HUES64 (cell line): ENCODE data around the gene GPR146. TPM values are rescaled to one million over a fixed set of nuclear protein-coding genes. Genes with fewer than 3 reads are reported as not detected.
"Not testable (repeated sequence)": the region's sequence is repeated elsewhere in the genome, so short reads cannot be mapped to it uniquely, and the experiment has no call there.

Experiments used
- H3K27ac ChIP-seq: 2 replicates; pipeline ENCODE4 v1.7.0; 2013; ENCODE audit warnings: low read depth, low read length, inconsistent platforms
- H3K27me3 ChIP-seq: 2 replicates; pipeline ENCODE4 v1.6.1; 2013; ENCODE audit warnings: mild to moderate bottlenecking, low read length; ENCODE audit not compliant: insufficient read depth
- H3K36me3 ChIP-seq: 2 replicates; pipeline ENCODE4 v1.6.1; 2013; ENCODE audit warnings: mild to moderate bottlenecking, low read length; ENCODE audit not compliant: insufficient read depth
- H3K4me1 ChIP-seq: 2 replicates; pipeline ENCODE4 v1.6.1; 2013; ENCODE audit warnings: mild to moderate bottlenecking, low read length, moderate library complexity; ENCODE audit not compliant: insufficient read depth
- H3K4me3 ChIP-seq: 2 replicates; pipeline ENCODE4 v1.5.1; 2013; ENCODE audit warnings: mild to moderate bottlenecking, low read length, moderate library complexity
- H3K9ac ChIP-seq: 2 replicates; pipeline ENCODE4 v1.6.1; 2013; ENCODE audit warnings: mild to moderate bottlenecking, low read depth, low read length
- H3K9me3 ChIP-seq: 2 replicates; pipeline ENCODE4 v1.6.1; 2013; ENCODE audit warnings: low read depth, low read length; ENCODE audit not compliant: insufficient read depth
- WGBS: fragments of 150-250, 120-280 bp; methylation state at CpG from one replicate; pipeline ENCODE4 v1.1.7; 2013; ENCODE audit warnings: missing lambda C conversion rate; 5-methylcytosine and 5-hydroxymethylcytosine counted together
- polyA plus RNA-seq, 2 experiments: library from polyadenylated mRNA; stranded (reverse); fragments of 50-300 nt; gene quantifications; one replicate each; pipeline ENCODE4 v1.2.3, GENCODE V29; 2013

GPR146 gene, protein sequence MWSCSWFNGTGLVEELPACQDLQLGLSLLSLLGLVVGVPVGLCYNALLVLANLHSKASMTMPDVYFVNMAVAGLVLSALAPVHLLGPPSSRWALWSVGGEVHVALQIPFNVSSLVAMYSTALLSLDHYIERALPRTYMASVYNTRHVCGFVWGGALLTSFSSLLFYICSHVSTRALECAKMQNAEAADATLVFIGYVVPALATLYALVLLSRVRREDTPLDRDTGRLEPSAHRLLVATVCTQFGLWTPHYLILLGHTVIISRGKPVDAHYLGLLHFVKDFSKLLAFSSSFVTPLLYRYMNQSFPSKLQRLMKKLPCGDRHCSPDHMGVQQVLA
- polyA plus RNA-seq (2013, experiment 1 of 2) = 0.60 TPM
- polyA plus RNA-seq (2013, experiment 2 of 2) = 1.3 TPM

DNA sequence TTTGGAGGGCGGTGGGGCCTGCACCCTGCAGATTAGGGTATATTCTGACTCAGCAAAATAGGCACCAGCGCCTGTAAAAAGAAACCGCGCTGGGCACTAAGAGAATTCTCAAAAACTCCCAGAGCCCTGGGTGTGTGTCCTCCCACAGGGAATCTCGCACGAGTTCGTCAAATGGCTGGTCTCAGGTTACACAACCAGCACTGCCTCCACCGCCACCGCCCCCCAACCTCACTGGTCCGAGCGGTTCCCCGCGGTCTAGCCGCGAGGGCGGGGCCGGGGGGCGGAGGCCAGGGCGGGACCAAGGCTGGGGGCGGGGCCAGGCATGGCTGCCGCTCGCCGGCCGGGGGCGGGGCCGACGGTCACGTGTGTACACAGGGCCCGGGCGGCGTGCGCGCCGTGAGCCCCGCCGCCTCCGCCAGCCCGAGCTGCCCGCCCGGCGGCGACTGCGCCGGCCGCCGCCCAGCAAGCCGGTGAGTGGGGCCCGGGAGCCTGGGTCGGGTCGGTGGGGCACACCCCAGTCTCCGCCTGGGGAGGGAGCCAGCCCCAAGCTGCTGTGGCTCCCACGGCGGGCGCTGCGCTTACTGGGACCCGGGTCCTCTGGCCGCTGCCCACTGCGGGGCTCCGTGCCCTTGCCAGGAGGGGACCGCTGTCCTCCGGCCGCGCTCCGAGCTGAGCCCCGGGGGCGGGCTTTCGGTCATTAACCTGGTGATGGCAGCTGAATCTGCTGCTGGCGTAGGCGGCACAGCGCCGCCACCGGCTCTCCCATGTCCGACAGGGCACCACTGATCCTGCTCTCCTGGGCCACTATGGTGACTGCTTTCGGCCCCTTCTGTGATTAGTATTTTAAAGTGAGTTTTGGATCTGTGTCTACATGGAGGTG, at the start of gene GPR146:
Gene GPR146 (plus strand): TSS at position 358 of the 880 bp plus-strand sequence. CDS start 12,970 bp downstream, outside the sequence.
- Histone ChIP-seq H3K36me3 (no peaks in the 10 kb centered on the region), H3K4me3 (peak within 1 kb of the TSS; percentile 72), H3K9me3 (no peaks in the 10 kb centered on the region), H3K27me3 (no peaks in the 10 kb centered on the region), H3K27ac (peak within 1 kb of the TSS; percentile 91), H3K4me1 (peaks cover 17% of the 10 kb centered on the region), H3K9ac (peak within 1 kb of the TSS; percentile 80)
- WGBS = 2% methylated on average over 74 of the region's 74 CpGs

GRCh38 chr7:994592-995308, 49.6 kb upstream of the GPR146 start:
- WGBS = 85% methylated on average over 28 of the region's 28 CpGs

GRCh38 chr7:995571-995970, 48.8 kb upstream of the GPR146 start:
- Histone ChIP-seq H3K9me3 (no peaks in the 10 kb centered on the region), H3K4me1 (no peaks in the 10 kb centered on the region), H3K27ac (no peak overlapping the region), H3K4me3 (no peak overlapping the region), H3K36me3 (peaks cover 2% of the 10 kb centered on the region; the same call in 1 of the 2 replicates), H3K27me3 (no peaks in the 10 kb centered on the region), H3K9ac (no peak overlapping the region)
- WGBS = 92% methylated on average over 14 of the region's 14 CpGs

More at GRCh38 chr7:994592-995308, 49.6 kb upstream of the GPR146 start:
- H3K4me1 ChIP-seq = no peaks in the 10 kb centered on the region
- no peaks in the 10 kb centered on the region for H3K9me3 ChIP-seq
- no peak overlapping the region for H3K4me3 ChIP-seq
- no peak overlapping the region for H3K27ac ChIP-seq
- H3K36me3 ChIP-seq = peaks cover under 1% of the 10 kb centered on the region; the same call in 1 of the 2 replicates
- H3K27me3 ChIP-seq = no peaks in the 10 kb centered on the region
- no peak overlapping the region for H3K9ac ChIP-seq

- peaks cover 2% of the 10 kb centered on the region; the same call in 1 of the 2 replicates for H3K36me3 ChIP-seq
- no peaks in the 10 kb centered on the region for H3K27me3 ChIP-seq
- H3K9ac ChIP-seq = no peak overlapping the region
- H3K4me3 ChIP-seq = no peak overlapping the region
- 94% methylated on average over 38 of the region's 38 CpGs for WGBS
- no peaks in the 10 kb centered on the region for H3K9me3 ChIP-seq
- H3K27ac ChIP-seq = no peak overlapping the region
- H3K4me1 ChIP-seq = no peaks in the 10 kb centered on the region
Measured at GRCh38 chr7:996079-996872, 48.1 kb upstream of the GPR146 start.

GRCh38 chr7:997404-998395, 46.6 kb upstream of the GPR146 start:
- Histone ChIP-seq H3K9me3 (no peaks in the 10 kb centered on the region), H3K4me3 (no peak overlapping the region), H3K4me1 (no peaks in the 10 kb centered on the region), H3K27ac (no peak overlapping the region), H3K9ac (no peak overlapping the region; the same call in 1 of the 2 replicates), H3K36me3 (peaks cover 2% of the 10 kb centered on the region; the same call in 1 of the 2 replicates), H3K27me3 (no peaks in the 10 kb centered on the region)
- WGBS = 83% methylated on average over 45 of the region's 45 CpGs

DNA sequence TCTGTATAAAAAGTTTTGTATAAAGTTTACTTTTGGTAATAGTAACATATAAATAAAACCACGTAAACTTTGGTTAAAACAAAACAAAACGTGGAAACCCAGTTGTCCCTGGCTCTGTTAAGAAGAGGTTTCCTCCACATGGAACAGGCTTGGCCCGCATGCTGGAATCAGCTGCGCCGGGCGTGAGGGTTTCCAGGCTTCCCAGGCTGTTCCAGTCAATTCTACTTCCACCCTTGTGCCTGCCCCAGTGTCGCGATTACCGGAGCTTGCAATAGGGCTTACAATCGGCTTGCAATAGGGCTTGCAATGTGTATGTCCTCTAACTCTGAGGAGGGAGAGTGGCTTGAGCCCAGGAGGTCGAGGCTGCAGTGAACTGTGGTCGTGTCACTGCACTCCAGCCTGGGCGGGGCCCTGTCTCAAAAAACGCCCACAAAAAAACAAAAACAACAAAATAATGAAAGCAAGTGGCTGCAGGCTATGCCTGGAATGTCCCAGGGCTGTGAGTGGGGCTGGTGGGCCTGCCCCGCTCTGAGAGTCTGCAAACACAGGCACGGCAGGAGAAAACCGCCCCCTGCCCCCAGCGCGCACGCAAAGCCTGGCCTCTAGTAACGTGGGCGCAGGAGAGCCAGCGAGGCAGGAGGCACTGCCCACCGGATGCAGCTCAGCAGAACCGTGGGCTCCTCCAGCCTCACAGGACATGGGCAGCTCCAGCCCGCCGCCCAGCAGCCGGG, 45.0 kb upstream of the GPR146 start:
- H3K27ac ChIP-seq = peak overlapping the region; percentile 13; the same call in 1 of the 2 replicates
- no peaks in the 10 kb centered on the region for H3K9me3 ChIP-seq
- WGBS = 89% methylated on average over 27 of the region's 28 CpGs
- no peaks in the 10 kb centered on the region for H3K27me3 ChIP-seq
- no peaks in the 10 kb centered on the region for H3K4me1 ChIP-seq
- peaks cover 2% of the 10 kb centered on the region; the same call in 1 of the 2 replicates for H3K36me3 ChIP-seq
- H3K9ac ChIP-seq = no peak overlapping the region
- no peak overlapping the region for H3K4me3 ChIP-seq

DNA sequence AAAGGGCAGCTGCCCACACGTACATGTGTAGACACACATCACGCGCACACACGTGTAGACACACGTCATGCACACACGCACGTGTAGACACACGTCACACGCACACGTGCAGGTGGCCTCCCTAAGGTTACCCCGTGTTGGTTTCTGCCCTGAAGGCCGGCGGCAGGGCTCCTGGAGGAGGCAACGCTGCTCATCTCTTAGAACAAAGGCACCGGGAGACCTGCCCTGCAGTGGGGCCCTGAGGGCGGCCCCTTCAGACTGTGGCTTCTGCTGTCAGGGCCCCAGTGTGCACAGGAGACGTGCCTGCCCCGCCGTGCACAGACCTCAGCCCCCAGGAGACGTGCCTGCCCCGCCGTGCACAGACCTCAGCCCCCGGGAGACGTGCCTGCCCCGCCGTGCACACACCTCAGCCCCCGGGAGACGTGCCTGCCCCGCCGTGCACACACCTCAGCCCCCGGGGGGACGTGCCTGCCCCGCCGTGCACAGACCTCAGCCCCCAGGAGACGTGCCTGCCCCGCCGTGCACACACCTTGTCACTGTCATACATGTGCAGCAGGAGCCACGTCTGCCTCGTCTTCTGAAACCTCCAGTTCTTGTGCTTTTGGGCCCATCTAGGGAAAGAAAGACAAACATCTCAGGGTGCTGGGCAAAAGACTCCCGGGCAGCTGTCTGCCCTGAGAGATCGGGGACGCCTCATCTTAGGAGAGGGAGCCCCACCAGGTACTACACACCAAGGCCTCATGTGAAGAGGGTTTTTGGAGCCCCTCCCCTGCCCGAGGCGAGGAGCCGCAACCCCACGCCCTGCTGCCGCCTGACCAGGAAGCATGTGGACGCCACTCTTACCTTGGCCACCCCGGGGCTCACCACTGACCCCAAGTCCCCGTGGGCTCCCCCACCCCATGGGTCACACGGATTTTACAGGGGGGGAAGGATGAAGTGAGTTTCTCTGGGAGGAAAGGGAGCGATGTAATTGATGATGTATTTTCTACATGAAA, 44.1 kb upstream of the GPR146 start:
- H3K4me1 ChIP-seq = no peaks in the 10 kb centered on the region
- H3K9ac ChIP-seq = no peak overlapping the region
- peak overlapping the region; percentile 13; the same call in 1 of the 2 replicates for H3K27ac ChIP-seq
- whole genome bisulfite sequencing = 91% methylated on average over 52 of the region's 52 CpGs
- H3K4me3 ChIP-seq = no peak overlapping the region
- H3K9me3 ChIP-seq = no peaks in the 10 kb centered on the region
- H3K27me3 ChIP-seq = no peaks in the 10 kb centered on the region
- H3K36me3 ChIP-seq = peaks cover 2% of the 10 kb centered on the region; the same call in 1 of the 2 replicates

DNA sequence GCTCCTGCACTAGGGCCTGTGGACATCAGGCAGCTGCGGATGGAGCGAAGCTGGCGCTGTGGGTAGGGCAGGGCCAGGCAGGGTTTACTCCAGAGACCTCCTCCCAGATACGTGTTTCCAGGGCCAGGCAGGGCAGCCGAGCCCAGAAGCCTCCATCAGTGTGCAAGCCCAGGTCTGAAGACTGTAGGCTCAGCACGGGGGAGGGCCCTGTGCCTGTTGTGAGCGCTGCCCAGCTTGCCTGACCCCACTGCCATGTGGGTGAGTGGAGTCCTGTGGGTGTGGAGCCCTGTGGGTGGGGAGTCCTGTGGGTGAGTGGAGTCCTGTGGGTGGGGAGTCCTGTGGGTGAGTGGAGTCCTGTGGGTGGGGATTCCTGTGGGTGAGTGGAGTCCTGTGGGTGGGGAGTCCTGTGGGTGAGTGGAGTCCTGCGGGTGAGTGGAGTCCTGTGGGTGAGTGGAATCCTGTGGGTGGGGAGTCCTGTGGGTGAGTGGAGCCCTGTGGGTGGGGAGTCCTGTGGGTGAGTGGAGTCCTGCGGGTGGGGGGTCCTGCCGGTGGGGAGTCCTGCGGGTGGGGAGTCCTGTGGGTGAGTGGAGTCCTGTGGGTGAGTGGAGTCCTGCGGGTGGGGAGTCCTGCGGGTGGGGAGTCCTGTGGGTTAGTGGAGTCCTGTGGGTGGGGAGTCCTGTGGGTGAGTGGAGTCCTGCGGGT, 43.1 kb upstream of the GPR146 start:
- not testable (repeated sequence) for H3K27ac ChIP-seq, H3K27me3 ChIP-seq, H3K36me3 ChIP-seq, H3K4me3 ChIP-seq, H3K9me3 ChIP-seq, H3K4me1 ChIP-seq, H3K9ac ChIP-seq
- WGBS = 87% methylated on average over 14 of the region's 14 CpGs
